Mammary epithelial cell (primary cell): ENCODE results near the gene GHRH.

Experiments
- EZH2 ChIP-seq: IDR thresholded peaks from 2 replicates; pipeline ENCODE4 v1.6.1; 2012; ENCODE audit warnings: low read length, inconsistent platforms, borderline replicate concordance
- TF ChIP-seq, protein P1 (sequence below), 2 donors: IDR thresholded peaks in 1 of 2; conservative IDR thresholded peaks in 1 of 2; 2 replicates each; pipeline ENCODE4 v1.5.1; 2011 to 2012; ENCODE audit warnings: inconsistent platforms in 2 of 2, low read length in 2 of 2, mild to moderate bottlenecking in 2 of 2, control low read depth in 1 of 2, low read depth in 1 of 2; ENCODE audit not compliant: insufficient read depth in 1 of 2; ENCODE audit errors: extremely low read depth in 1 of 2

DNA sequence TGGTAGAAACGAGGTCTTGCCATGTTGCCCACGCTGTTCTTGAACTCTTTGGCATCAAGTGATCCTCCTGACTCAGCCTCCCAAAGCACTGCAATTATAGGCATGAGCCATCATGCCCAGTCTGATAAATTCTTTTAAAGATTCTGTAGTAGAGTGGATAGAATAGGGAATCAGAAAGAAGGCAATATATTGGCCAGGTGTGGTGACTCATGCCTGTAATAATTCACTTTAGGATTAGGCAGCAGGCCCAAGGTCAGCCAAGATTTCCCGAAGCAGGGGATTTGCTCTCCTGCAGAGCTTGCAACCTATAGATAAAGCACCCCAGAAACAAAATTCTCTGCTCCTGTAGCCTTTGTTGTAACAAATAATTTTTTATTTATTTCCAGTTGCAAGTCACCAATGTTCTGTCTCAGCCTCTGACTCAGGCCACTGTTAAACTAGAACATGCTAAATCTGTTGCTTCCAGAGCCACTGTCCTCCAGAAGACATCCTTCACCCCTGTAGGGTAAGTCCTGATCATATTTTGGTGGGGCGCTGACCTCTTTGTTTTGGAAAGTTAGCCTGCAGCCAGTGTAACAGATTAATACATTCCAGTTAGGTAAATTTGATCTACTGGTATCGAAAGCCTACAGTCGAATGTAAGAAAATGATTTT is 51.8 kb downstream of the GHRH start:
- TF ChIP-seq EZH2 = no peak
- TF ChIP-seq, protein P1, sequence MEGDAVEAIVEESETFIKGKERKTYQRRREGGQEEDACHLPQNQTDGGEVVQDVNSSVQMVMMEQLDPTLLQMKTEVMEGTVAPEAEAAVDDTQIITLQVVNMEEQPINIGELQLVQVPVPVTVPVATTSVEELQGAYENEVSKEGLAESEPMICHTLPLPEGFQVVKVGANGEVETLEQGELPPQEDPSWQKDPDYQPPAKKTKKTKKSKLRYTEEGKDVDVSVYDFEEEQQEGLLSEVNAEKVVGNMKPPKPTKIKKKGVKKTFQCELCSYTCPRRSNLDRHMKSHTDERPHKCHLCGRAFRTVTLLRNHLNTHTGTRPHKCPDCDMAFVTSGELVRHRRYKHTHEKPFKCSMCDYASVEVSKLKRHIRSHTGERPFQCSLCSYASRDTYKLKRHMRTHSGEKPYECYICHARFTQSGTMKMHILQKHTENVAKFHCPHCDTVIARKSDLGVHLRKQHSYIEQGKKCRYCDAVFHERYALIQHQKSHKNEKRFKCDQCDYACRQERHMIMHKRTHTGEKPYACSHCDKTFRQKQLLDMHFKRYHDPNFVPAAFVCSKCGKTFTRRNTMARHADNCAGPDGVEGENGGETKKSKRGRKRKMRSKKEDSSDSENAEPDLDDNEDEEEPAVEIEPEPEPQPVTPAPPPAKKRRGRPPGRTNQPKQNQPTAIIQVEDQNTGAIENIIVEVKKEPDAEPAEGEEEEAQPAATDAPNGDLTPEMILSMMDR (conservative IDR thresholded peaks at IDR 0.05 in 1 of 2, IDR thresholded peaks at IDR 0.05 in 1 of 2; ENCODE audit: extremely low read depth in 1 of 2, insufficient read depth in 1 of 2, low read depth in 1 of 2, low read length in 2 of 2) = no peak
